Lower leg skin (tissue), 3 donors: ENCODE measurements around the gene CDX1.

Experiments used
- POLR2A ChIP-seq, 2 donors: fragments of 450-650 bp; IDR thresholded peaks; one replicate each; pipeline ENCODE4 v1.6.1; 2016 to 2017; ENCODE audit warnings: antibody characterized with exemption in 2 of 2, mild to moderate bottlenecking in 1 of 2, moderate library complexity in 1 of 2
- TF ChIP-seq, protein P1 (sequence below), 3 donors: fragments of 450-650 bp; IDR thresholded peaks; one replicate each; pipeline ENCODE4 v1.5.1; 2016; ENCODE audit warnings: antibody characterized with exemption in 3 of 3, mild to moderate bottlenecking in 3 of 3, moderate library complexity in 2 of 3

DNA sequence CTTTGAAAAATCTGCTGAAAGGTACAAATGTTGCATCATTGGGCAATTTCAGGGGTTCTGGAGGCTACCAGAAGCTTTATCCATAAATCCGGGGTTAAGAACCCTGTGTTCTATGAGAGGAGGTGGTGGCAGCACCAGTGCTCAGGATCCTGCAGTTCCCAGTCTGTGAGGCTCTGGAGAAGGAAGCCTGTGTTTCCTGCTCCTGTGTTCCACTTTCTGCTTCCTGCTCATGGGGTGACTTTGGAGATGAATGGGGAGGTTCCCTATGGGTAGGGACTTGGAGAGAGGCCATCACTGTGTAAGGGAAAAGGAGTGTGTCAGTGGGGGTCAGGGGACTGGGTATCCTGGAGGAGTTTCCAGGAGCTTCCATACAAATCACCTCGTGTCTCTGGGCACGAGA is 2.3 kb downstream of the CDX1 start:
- TF ChIP-seq, protein P1, sequence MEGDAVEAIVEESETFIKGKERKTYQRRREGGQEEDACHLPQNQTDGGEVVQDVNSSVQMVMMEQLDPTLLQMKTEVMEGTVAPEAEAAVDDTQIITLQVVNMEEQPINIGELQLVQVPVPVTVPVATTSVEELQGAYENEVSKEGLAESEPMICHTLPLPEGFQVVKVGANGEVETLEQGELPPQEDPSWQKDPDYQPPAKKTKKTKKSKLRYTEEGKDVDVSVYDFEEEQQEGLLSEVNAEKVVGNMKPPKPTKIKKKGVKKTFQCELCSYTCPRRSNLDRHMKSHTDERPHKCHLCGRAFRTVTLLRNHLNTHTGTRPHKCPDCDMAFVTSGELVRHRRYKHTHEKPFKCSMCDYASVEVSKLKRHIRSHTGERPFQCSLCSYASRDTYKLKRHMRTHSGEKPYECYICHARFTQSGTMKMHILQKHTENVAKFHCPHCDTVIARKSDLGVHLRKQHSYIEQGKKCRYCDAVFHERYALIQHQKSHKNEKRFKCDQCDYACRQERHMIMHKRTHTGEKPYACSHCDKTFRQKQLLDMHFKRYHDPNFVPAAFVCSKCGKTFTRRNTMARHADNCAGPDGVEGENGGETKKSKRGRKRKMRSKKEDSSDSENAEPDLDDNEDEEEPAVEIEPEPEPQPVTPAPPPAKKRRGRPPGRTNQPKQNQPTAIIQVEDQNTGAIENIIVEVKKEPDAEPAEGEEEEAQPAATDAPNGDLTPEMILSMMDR (IDR thresholded peaks at IDR 0.05) = no peak
- TF ChIP-seq POLR2A (IDR thresholded peaks at IDR 0.05) = no peak
